Measurements from ENCODE around the gene PAX5.

The PAX5 gene

GRCh38 chr9:36928670-36929349 lies 105.3 kb downstream of the PAX5 start:
- DNase-seq, result no peak

- no peak for DNase-seq
These were observed 105.9 kb downstream of the PAX5 start for GRCh38 chr9:36928210-36928609.

GRCh38 chr9:36924757-36925432 lies 109.2 kb downstream of the PAX5 start:
- DNase-seq, result no peak

- DNase-seq, result no peak
These were observed 110.0 kb downstream of the PAX5 start for GRCh38 chr9:36924071-36924470.

- no peak for DNase-seq
These were observed 110.9 kb downstream of the PAX5 start for GRCh38 chr9:36923025-36923625.

GRCh38 chr9:36922548-36922947 lies 111.5 kb downstream of the PAX5 start:
- no peak for DNase-seq

GRCh38 chr9:36914212-36914577 lies 119.9 kb downstream of the PAX5 start:
- DNase-seq, result no peak

GRCh38 chr9:36913393-36914211 lies 120.5 kb downstream of the PAX5 start:
- DNase-seq, result no peak

GRCh38 chr9:36912620-36913019 lies 121.4 kb downstream of the PAX5 start:
- no peak for DNase-seq

GRCh38 chr9:36911601-36912412 lies 122.3 kb downstream of the PAX5 start:
- DNase-seq, result no peak

- DNase-seq, result no peak
These were observed 123.0 kb downstream of the PAX5 start for GRCh38 chr9:36911037-36911436.

- no peak for DNase-seq
These were observed 127.6 kb downstream of the PAX5 start for GRCh38 chr9:36906492-36906891.

- DNase-seq, result no peak
These were observed 128.7 kb downstream of the PAX5 start for GRCh38 chr9:36905101-36906066.

GRCh38 chr9:36903541-36904435 lies 130.3 kb downstream of the PAX5 start:
- no peak for DNase-seq

- DNase-seq, result no peak
These were observed 131.1 kb downstream of the PAX5 start for GRCh38 chr9:36902861-36903524.

- DNase-seq, result no peak
These were observed 131.9 kb downstream of the PAX5 start for GRCh38 chr9:36902080-36902716.

- no peak for DNase-seq
These were observed 132.5 kb downstream of the PAX5 start for GRCh38 chr9:36901528-36901927.

GRCh38 chr9:36900856-36901220 lies 133.2 kb downstream of the PAX5 start:
- no peak for DNase-seq

GRCh38 chr9:36900136-36900855 lies 133.8 kb downstream of the PAX5 start:
- DNase-seq, result no peak
